NCI-H1930 (cell line): ENCODE data around the gene TMBIM4.
A peak's percentile ranks its signal among the peaks of the same experiment; 100 is the strongest.

Experiments used
- DNase-seq, 2 experiments: peaks; one replicate each; lab custom pipeline; 2025; lab: John Stamatoyannopoulos, UW

The TMBIM4 gene

GRCh38 chr12:66090157-66090556, 79.6 kb downstream of the TMBIM4 start:
- no peak for DNase-seq

- peak in 1 of 2 experiments; percentile 38 for DNase-seq
Observed at GRCh38 chr12:66087365-66087943, 82.3 kb downstream of the TMBIM4 start.

GRCh38 chr12:66085998-66086397, 83.8 kb downstream of the TMBIM4 start:
- no peak for DNase-seq
